IMR-90 (cell line): ENCODE results near the gene LRRC40. TPM values are rescaled to one million over a fixed set of nuclear protein-coding genes. Genes with fewer than 3 reads are reported as not detected.
A peak's percentile ranks its signal among the peaks of the same experiment; 100 is the strongest.

Experiments
- ATAC-seq: fragments of 200-7000 bp; cut with Tn5 transposase; 2 replicates; pipeline ENCODE4 v1.9.1; 2020; ENCODE audit warnings: low read depth, mild to moderate bottlenecking, moderate library complexity
- BruUV-seq: library from RNA; stranded (reverse); fragments of 400-500 nt; replicated peaks from 2 replicates; lab custom pipeline; 2021; lab: Mats Ljungman, UMichigan
- CTCF ChIA-PET: fragments of 300-600 bp; formaldehyde crosslinking; extraction: SDS; loops from one replicate; lab custom pipeline; 2021; ENCODE audit warnings: antibody characterized with exemption; lab: Yijun Ruan, JAX
- POLR2A ChIA-PET: fragments of 300-600 bp; sonication (Branson Sonifier 250); formaldehyde crosslinking; loops from one replicate; lab custom pipeline; 2022; ENCODE audit warnings: antibody characterized with exemption; ENCODE audit not compliant: unreplicated experiment; lab: Charles Lee
- DNase-seq: peaks from one replicate; pipeline ENCODE4 v3.0.0; 2013
- H2AFZ ChIP-seq: replicated peaks from 2 replicates; pipeline ENCODE3; 2013; ENCODE audit warnings: low read length, mild to moderate bottlenecking; ENCODE audit not compliant: poor library complexity
- H2AK5ac ChIP-seq: 2 replicates; pipeline ENCODE4 v1.6.1; 2013; ENCODE audit warnings: low read depth, low read length, inconsistent platforms
- H2AK9ac ChIP-seq: replicated peaks from 2 replicates; pipeline ENCODE3; 2013; ENCODE audit warnings: mild to moderate bottlenecking, low read depth, low read length, moderate library complexity; ENCODE audit not compliant: poor library complexity
- H2BK120ac ChIP-seq: 2 replicates; pipeline ENCODE4 v1.6.1; 2013; ENCODE audit warnings: low read depth, low read length, inconsistent platforms
- H2BK15ac ChIP-seq: 3 replicates; pipeline ENCODE4 v1.6.1; 2013; ENCODE audit warnings: low read depth, low read length, inconsistent platforms
- H2BK20ac ChIP-seq: 2 replicates; pipeline ENCODE4 v1.6.1; 2013; ENCODE audit warnings: low read depth, mild to moderate bottlenecking, inconsistent platforms, low read length, moderate library complexity
- H2BK5ac ChIP-seq: 2 replicates; pipeline ENCODE4 v1.6.1; 2013; ENCODE audit warnings: mild to moderate bottlenecking, low read depth, low read length, inconsistent platforms; ENCODE audit not compliant: poor library complexity, severe bottlenecking
- H3K14ac ChIP-seq: replicated peaks from 2 replicates; pipeline ENCODE4 v1.6.1; 2013; ENCODE audit warnings: low read depth, low read length, inconsistent platforms
- H3K18ac ChIP-seq: 2 replicates; pipeline ENCODE4 v1.6.1; 2013; ENCODE audit warnings: low read depth, low read length, control low read depth
- H3K23ac ChIP-seq: 2 replicates; pipeline ENCODE4 v1.6.1; 2013; ENCODE audit warnings: low read depth, low read length, inconsistent platforms
- H3K27ac ChIP-seq: 2 replicates; pipeline ENCODE4 v1.5.1; 2013; ENCODE audit warnings: mild to moderate bottlenecking, control low read depth, low read length; ENCODE audit not compliant: insufficient read depth
- H3K27me3 ChIP-seq: 2 replicates; pipeline ENCODE4 v1.6.1; 2013; ENCODE audit warnings: low read length; ENCODE audit not compliant: control insufficient read depth, insufficient read depth
- H3K36me3 ChIP-seq: 2 replicates; pipeline ENCODE4 v1.6.1; 2013; ENCODE audit warnings: low read length, mixed read lengths; ENCODE audit not compliant: control insufficient read depth, insufficient read depth
- H3K4ac ChIP-seq: 2 replicates; pipeline ENCODE4 v1.6.1; 2013; ENCODE audit warnings: low read depth, low read length, inconsistent platforms
- H3K4me1 ChIP-seq: 2 replicates; pipeline ENCODE4 v1.6.1; 2013; ENCODE audit warnings: low read length, mixed read lengths; ENCODE audit not compliant: control insufficient read depth, insufficient read depth
- H3K4me2 ChIP-seq: 2 replicates; pipeline ENCODE4 v1.6.1; 2013; ENCODE audit warnings: low read depth, mild to moderate bottlenecking, control low read depth, low read length, moderate library complexity
- H3K4me3 ChIP-seq: 2 replicates; pipeline ENCODE4 v1.5.1; 2013; ENCODE audit warnings: low read depth, mild to moderate bottlenecking, control low read depth, low read length, moderate library complexity; ENCODE audit not compliant: insufficient read depth
- H3K56ac ChIP-seq: 2 replicates; pipeline ENCODE4 v1.6.1; 2013; ENCODE audit warnings: low read length, inconsistent platforms; ENCODE audit not compliant: insufficient read depth; ENCODE audit errors: extremely low read depth
- H3K79me1 ChIP-seq, 2 experiments: 2 replicates each; pipeline ENCODE4 v1.6.1; 2013; ENCODE audit warnings: low read length in 2 of 2, inconsistent platforms in 1 of 2, low read depth in 1 of 2
- H3K9ac ChIP-seq: 2 replicates; pipeline ENCODE4 v1.6.1; 2013; ENCODE audit warnings: low read depth, low read length, control low read depth
- H3K9me1 ChIP-seq: 2 replicates; pipeline ENCODE4 v1.6.1; 2013; ENCODE audit warnings: low read length, inconsistent platforms; ENCODE audit not compliant: insufficient read depth
- H3K9me3 ChIP-seq: 2 replicates; pipeline ENCODE4 v1.6.1; 2013; ENCODE audit warnings: low read length; ENCODE audit not compliant: control insufficient read depth, insufficient read depth
- H4K20me1 ChIP-seq: 2 replicates; pipeline ENCODE4 v1.6.1; 2013; ENCODE audit warnings: low read length, inconsistent platforms; ENCODE audit not compliant: insufficient read depth
- H4K5ac ChIP-seq: 2 replicates; pipeline ENCODE4 v1.6.1; 2013; ENCODE audit warnings: mild to moderate bottlenecking, low read depth, low read length, control low read depth
- H4K8ac ChIP-seq, 2 experiments: 2 replicates each; pipeline ENCODE4 v1.6.1; 2013; ENCODE audit warnings: low read depth in 2 of 2, low read length in 2 of 2, control low read depth in 1 of 2, inconsistent platforms in 1 of 2
- H4K91ac ChIP-seq: 2 replicates; pipeline ENCODE4 v1.6.1; 2013; ENCODE audit warnings: low read depth, low read length, inconsistent platforms; ENCODE audit not compliant: insufficient read depth
- BHLHE40 ChIP-seq: fragments of 150-350 bp; IDR thresholded peaks from 2 replicates; pipeline ENCODE4 v1.6.1; 2016; ENCODE audit warnings: mild to moderate bottlenecking, low read depth, low read length
- CEBPB ChIP-seq: IDR thresholded peaks from 2 replicates; pipeline ENCODE4 v1.6.1; 2012; ENCODE audit warnings: low read depth, low read length, improper control_type of control experiment
- CHD1 ChIP-seq: IDR thresholded peaks from 2 replicates; pipeline ENCODE4 v1.6.1; 2012; ENCODE audit warnings: low read depth, low read length, improper control_type of control experiment
- FOS ChIP-seq: fragments of 150-350 bp; IDR thresholded peaks from 2 replicates; pipeline ENCODE4 v1.6.1; 2016; ENCODE audit warnings: low read depth, low read length
- MAFK ChIP-seq: IDR thresholded peaks from 2 replicates; pipeline ENCODE4 v1.6.1; 2012; ENCODE audit warnings: low read depth, low read length, improper control_type of control experiment
- MAZ ChIP-seq: IDR thresholded peaks from 2 replicates; pipeline ENCODE4 v1.6.1; 2012; ENCODE audit warnings: low read depth, mild to moderate bottlenecking, low read length, improper control_type of control experiment, moderate library complexity, borderline replicate concordance
- MXI1 ChIP-seq: IDR thresholded peaks from 2 replicates; pipeline ENCODE4 v1.6.1; 2012; ENCODE audit warnings: low read depth, mild to moderate bottlenecking, low read length, moderate library complexity, borderline replicate concordance
- NFE2L2 ChIP-seq: fragments of 150-350 bp; IDR thresholded peaks from 2 replicates; pipeline ENCODE4 v1.6.1; 2016; ENCODE audit warnings: low read depth, mild to moderate bottlenecking, low read length
- POLR2A ChIP-seq: IDR thresholded peaks from 2 replicates; pipeline ENCODE4 v1.6.1; 2012; ENCODE audit warnings: mild to moderate bottlenecking, low read depth, low read length
- RAD21 ChIP-seq: IDR thresholded peaks from 2 replicates; pipeline ENCODE4 v1.6.1; 2012; ENCODE audit warnings: low read length, improper control_type of control experiment
- RCOR1 ChIP-seq: IDR thresholded peaks from 2 replicates; pipeline ENCODE4 v1.6.1; 2012; ENCODE audit warnings: mild to moderate bottlenecking, low read length, improper control_type of control experiment; ENCODE audit not compliant: insufficient replicate concordance
- RFX5 ChIP-seq: IDR thresholded peaks from 2 replicates; pipeline ENCODE4 v1.8.0; 2012; ENCODE audit warnings: low read depth, mild to moderate bottlenecking, low read length, moderate library complexity
- SMC3 ChIP-seq: fragments of 150-350 bp; IDR thresholded peaks from 2 replicates; pipeline ENCODE4 v1.6.1; 2016; ENCODE audit warnings: low read depth, mild to moderate bottlenecking, antibody characterized with exemption, low read length, moderate library complexity
- WGBS, 2 experiments: methylation state at CpG; one replicate each; pipeline versions ENCODE4 v1.1.5 to v1.1.7; 2013; ENCODE audit warnings: missing lambda C conversion rate in 2 of 2; ENCODE audit not compliant: insufficient read length in 1 of 2; ENCODE audit errors: extremely low coverage in 2 of 2; 5-methylcytosine and 5-hydroxymethylcytosine counted together
- dilution Hi-C: fragments of 300-500 bp; cut with HindIII; formaldehyde crosslinking; loops from one replicate; pipeline ENCODE4 v1.14.3; 2018; ENCODE audit warnings: low sequenced_read_pairs; ENCODE audit not compliant: unreplicated experiment
- in situ Hi-C: fragments of 300-500 bp; cut with MboI; formaldehyde crosslinking; loops from 3 replicates; pipeline ENCODE4 v1.14.3; 2019; ENCODE audit warnings: low sequenced_read_pairs, inconsistent platforms, mixed read lengths
- intact Hi-C: fragments of 100-400 bp; cut with micrococcal nuclease; formaldehyde crosslinking; loops from 2 replicates; pipeline ENCODE4 v1.10.0; 2022
- polyA plus RNA-seq, 3 experiments: library from polyadenylated mRNA; depleted of rRNA; stranded (reverse); fragments of >200 nt; gene quantifications; 2 replicates each; pipeline ENCODE4 v1.2.3, GENCODE V29; 2012; ENCODE audit warnings: low replicate concordance in 1 of 3
- total RNA-seq: library from RNA; depleted of rRNA; stranded (reverse); fragments of >200 nt; gene quantifications from 2 replicates; pipeline ENCODE4 v1.2.3, GENCODE V29; 2012
- TF ChIP-seq, protein P1 (sequence below): fragments of 150-350 bp; IDR thresholded peaks from 2 replicates; pipeline ENCODE4 v1.6.1; 2016; ENCODE audit warnings: low read depth, mild to moderate bottlenecking, low read length, moderate library complexity, borderline replicate concordance
- TF ChIP-seq, protein P2 (sequence below): conservative IDR thresholded peaks from 2 replicates; pipeline ENCODE4 v1.5.1; 2012; ENCODE audit warnings: mild to moderate bottlenecking, low read depth, low read length, improper control_type of control experiment
- TF ChIP-seq, protein P3 (sequence below): fragments of 150-350 bp; IDR thresholded peaks from 2 replicates; pipeline ENCODE4 v1.6.1; 2017; ENCODE audit warnings: mild to moderate bottlenecking, antibody characterized with exemption, low read length, low read depth

The LRRC40 gene
- total and polyA plus RNA-seq, 2 of the 4 experiments (the other 2 are of a cell fraction): 11.1 to 17.4 TPM

GRCh38 chr1:70227439-70227838 is 22.1 kb upstream of the LRRC40 start:
- H2AK9ac ChIP-seq: no peak overlapping the region
- H3K9me1 ChIP-seq: peaks cover 2% of the 10 kb centered on the region; the same call in 1 of the 2 replicates
- H4K5ac ChIP-seq: no peak overlapping the region
- H2AK5ac ChIP-seq: no peak overlapping the region
- intact Hi-C loops: loop anchor here (1.0 to 10.0 kb wide), 2 partner anchors 51 to 193 kb away; no protein-coding TSS in a partner anchor
- dilution Hi-C loops: no loop called here
- no peak overlapping the region for H3K56ac ChIP-seq
- H3K79me1 ChIP-seq: peaks cover 14 to 48% of the 10 kb centered on the region in 2 experiments
- H2BK120ac ChIP-seq: no peak overlapping the region
- no peaks in the 10 kb centered on the region for H3K27me3 ChIP-seq
- H4K91ac ChIP-seq: no peak overlapping the region
- no peak overlapping the region for H3K14ac ChIP-seq
- TF ChIP-seq FOS (no peak), MAFK (no peak), CHD1 (no peak), CEBPB (no peak), RFX5 (no peak), SMC3 (no peak), MAZ (no peak), NFE2L2 (no peak), POLR2A (no peak), MXI1 (no peak), BHLHE40 (no peak), RAD21 (no peak), RCOR1 (no peak)
- TF ChIP-seq, protein P1, sequence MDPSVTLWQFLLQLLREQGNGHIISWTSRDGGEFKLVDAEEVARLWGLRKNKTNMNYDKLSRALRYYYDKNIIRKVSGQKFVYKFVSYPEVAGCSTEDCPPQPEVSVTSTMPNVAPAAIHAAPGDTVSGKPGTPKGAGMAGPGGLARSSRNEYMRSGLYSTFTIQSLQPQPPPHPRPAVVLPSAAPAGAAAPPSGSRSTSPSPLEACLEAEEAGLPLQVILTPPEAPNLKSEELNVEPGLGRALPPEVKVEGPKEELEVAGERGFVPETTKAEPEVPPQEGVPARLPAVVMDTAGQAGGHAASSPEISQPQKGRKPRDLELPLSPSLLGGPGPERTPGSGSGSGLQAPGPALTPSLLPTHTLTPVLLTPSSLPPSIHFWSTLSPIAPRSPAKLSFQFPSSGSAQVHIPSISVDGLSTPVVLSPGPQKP: no peak
- TF ChIP-seq, protein P2, sequence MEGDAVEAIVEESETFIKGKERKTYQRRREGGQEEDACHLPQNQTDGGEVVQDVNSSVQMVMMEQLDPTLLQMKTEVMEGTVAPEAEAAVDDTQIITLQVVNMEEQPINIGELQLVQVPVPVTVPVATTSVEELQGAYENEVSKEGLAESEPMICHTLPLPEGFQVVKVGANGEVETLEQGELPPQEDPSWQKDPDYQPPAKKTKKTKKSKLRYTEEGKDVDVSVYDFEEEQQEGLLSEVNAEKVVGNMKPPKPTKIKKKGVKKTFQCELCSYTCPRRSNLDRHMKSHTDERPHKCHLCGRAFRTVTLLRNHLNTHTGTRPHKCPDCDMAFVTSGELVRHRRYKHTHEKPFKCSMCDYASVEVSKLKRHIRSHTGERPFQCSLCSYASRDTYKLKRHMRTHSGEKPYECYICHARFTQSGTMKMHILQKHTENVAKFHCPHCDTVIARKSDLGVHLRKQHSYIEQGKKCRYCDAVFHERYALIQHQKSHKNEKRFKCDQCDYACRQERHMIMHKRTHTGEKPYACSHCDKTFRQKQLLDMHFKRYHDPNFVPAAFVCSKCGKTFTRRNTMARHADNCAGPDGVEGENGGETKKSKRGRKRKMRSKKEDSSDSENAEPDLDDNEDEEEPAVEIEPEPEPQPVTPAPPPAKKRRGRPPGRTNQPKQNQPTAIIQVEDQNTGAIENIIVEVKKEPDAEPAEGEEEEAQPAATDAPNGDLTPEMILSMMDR: no peak
- TF ChIP-seq, protein P3, sequence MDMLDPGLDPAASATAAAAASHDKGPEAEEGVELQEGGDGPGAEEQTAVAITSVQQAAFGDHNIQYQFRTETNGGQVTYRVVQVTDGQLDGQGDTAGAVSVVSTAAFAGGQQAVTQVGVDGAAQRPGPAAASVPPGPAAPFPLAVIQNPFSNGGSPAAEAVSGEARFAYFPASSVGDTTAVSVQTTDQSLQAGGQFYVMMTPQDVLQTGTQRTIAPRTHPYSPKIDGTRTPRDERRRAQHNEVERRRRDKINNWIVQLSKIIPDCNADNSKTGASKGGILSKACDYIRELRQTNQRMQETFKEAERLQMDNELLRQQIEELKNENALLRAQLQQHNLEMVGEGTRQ: no peak
- H4K8ac ChIP-seq: no peak overlapping the region
- in situ Hi-C loops: no loop called here
- H3K9ac ChIP-seq: no peak overlapping the region
- ChIA-PET POLR2A (no interaction called here), CTCF (interaction anchor here (0.5 kb wide), 1 partner anchor 137 kb away, joined by 5 read pairs; no protein-coding TSS in a partner anchor)
- H3K36me3 ChIP-seq: peaks cover 25% of the 10 kb centered on the region
- no peak overlapping the region for H2AFZ ChIP-seq
- no peaks in the 10 kb centered on the region for H3K9me3 ChIP-seq
- no peak overlapping the region for H3K4me3 ChIP-seq
- ATAC-seq (peak; percentile 59), DNase-seq (peak; percentile 7)
- no peak overlapping the region for H2BK5ac ChIP-seq
- no peak overlapping the region for H3K27ac ChIP-seq
- no peak overlapping the region for H3K4me2 ChIP-seq
- no peak overlapping the region for H2BK20ac ChIP-seq
- BruUV-seq: no TSS peak
- no CpG with 5 or more reads among the region's 1 CpG for WGBS, 2 experiments
- H2BK15ac ChIP-seq: no peak overlapping the region
- peaks cover 4% of the 10 kb centered on the region for H3K4me1 ChIP-seq
- no peak overlapping the region for H3K18ac ChIP-seq
- no peak overlapping the region for H3K23ac ChIP-seq
- H3K4ac ChIP-seq: no peak overlapping the region
- peaks cover 43% of the 10 kb centered on the region for H4K20me1 ChIP-seq
